HG03439 (cell line): ENCODE measurements around the gene KCNQ4.

ENCODE experiments used
- ATAC-seq: cut with Tn5 transposase; IDR thresholded peaks from one replicate; pipeline ENCODE4 v1.9.1; 2021; ENCODE audit warnings: mild to moderate bottlenecking, moderate library complexity; ENCODE audit not compliant: unreplicated experiment

KCNQ4 gene

GRCh38 chr1:40754201-40754600 is 29.4 kb upstream of the KCNQ4 start:
- ATAC-seq = no peak

GRCh38 chr1:40755067-40755466 is 28.5 kb upstream of the KCNQ4 start:
- ATAC-seq = no peak

- ATAC-seq = no peak
Observed at GRCh38 chr1:40756523-40756922, 27.1 kb upstream of the KCNQ4 start.

GRCh38 chr1:40757084-40757483 is 26.5 kb upstream of the KCNQ4 start:
- no peak for ATAC-seq

- no peak for ATAC-seq
Observed at GRCh38 chr1:40758004-40758403, 25.6 kb upstream of the KCNQ4 start.

GRCh38 chr1:40758578-40759343 is 24.8 kb upstream of the KCNQ4 start:
- no peak for ATAC-seq

GRCh38 chr1:40760984-40761383 is 22.6 kb upstream of the KCNQ4 start:
- ATAC-seq = no peak

GRCh38 chr1:40762144-40762923 is 21.3 kb upstream of the KCNQ4 start:
- no peak for ATAC-seq

GRCh38 chr1:40763742-40764532 is 19.6 kb upstream of the KCNQ4 start:
- ATAC-seq = no peak

- no peak for ATAC-seq
Observed at GRCh38 chr1:40764981-40765380, 18.6 kb upstream of the KCNQ4 start.

GRCh38 chr1:40766017-40766416 is 17.6 kb upstream of the KCNQ4 start:
- no peak for ATAC-seq

GRCh38 chr1:40766560-40766959 is 17.0 kb upstream of the KCNQ4 start:
- no peak for ATAC-seq

- no peak for ATAC-seq
Observed at GRCh38 chr1:40768146-40768990, 15.2 kb upstream of the KCNQ4 start.

- ATAC-seq = no peak
Observed at GRCh38 chr1:40769815-40770214, 13.8 kb upstream of the KCNQ4 start.

GRCh38 chr1:40770296-40771070 is 13.1 kb upstream of the KCNQ4 start:
- no peak for ATAC-seq

- ATAC-seq = no peak
Observed at GRCh38 chr1:40772146-40772955, 11.2 kb upstream of the KCNQ4 start.

GRCh38 chr1:40773748-40774265 is 9.8 kb upstream of the KCNQ4 start:
- ATAC-seq = no peak

GRCh38 chr1:40774266-40774998 is 9.2 kb upstream of the KCNQ4 start:
- ATAC-seq = no peak
